NCI-H1105 (cell line): ENCODE results near the gene ACSL6.

Source experiments
- DNase-seq: peaks from one replicate; lab custom pipeline; 2025; lab: John Stamatoyannopoulos, UW

ACSL6 gene, protein sequence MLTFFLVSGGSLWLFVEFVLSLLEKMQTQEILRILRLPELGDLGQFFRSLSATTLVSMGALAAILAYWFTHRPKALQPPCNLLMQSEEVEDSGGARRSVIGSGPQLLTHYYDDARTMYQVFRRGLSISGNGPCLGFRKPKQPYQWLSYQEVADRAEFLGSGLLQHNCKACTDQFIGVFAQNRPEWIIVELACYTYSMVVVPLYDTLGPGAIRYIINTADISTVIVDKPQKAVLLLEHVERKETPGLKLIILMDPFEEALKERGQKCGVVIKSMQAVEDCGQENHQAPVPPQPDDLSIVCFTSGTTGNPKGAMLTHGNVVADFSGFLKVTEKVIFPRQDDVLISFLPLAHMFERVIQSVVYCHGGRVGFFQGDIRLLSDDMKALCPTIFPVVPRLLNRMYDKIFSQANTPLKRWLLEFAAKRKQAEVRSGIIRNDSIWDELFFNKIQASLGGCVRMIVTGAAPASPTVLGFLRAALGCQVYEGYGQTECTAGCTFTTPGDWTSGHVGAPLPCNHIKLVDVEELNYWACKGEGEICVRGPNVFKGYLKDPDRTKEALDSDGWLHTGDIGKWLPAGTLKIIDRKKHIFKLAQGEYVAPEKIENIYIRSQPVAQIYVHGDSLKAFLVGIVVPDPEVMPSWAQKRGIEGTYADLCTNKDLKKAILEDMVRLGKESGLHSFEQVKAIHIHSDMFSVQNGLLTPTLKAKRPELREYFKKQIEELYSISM

DNA sequence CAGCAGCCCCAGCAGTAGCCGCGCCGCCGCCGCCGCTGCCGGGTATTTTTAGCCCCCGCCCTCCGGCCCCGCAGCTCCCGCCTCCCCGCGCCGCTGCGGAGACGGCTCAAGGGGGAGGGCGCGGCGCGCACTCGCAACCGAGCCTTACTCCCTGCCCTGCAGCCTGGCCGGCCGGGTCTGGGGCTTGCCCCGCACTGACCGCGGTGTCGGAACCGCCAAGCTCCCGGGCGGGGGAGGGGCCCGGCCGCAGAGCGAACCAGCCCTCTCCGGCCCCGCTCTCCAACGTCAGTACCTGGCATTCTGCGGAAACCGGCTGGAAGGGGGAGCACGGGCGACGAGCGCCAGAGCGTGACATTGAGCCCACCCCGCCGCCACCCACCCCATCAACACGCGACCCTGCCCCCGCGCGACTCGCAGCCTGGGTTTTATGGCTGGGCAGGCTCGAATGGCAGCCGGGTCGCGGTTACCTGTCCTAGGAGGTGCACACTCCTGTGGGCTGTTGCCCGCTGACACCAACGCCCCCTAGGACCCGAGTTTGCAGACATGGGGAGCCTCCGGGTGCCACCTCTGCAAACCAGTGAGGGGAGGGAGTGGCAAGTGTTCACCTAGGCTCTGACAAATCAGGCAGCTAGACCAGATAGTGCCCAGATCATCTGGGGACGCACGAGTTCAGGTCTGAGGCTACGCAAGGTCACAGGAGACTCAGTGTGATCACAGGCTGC lies at the start of gene ACSL6:
Gene ACSL6 (minus strand): TSS at position 37 of the 722 bp plus-strand sequence. CDS start 105 bp downstream, outside the sequence.
- peak; percentile 21 for DNase-seq

DNA sequence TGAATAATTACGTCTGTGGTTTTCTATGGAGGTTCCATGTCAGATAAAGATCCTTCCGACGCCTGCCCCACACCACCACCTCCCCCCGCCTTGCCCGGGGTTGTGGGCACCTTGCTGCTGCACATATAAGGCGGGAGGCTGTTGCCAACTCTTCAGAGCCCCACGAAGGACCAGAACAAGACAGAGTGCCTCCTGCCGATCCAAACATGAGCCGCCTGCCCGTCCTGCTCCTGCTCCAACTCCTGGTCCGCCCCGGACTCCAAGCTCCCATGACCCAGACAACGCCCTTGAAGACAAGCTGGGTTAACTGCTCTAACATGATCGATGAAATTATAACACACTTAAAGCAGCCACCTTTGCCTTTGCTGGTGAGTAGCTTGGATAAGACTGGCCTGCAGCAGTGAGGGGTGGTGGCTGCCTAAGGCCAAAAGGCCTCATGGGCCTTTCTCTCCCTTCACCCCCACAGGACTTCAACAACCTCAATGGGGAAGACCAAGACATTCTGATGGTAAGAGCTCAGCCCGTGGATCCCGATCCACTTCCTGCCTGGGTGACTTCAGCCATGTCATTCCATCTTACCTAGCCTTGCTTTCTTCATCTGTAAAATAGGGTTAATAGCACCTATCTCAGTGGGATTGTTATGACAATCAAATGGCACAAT lies 49.2 kb upstream of the ACSL6 start, which contains the start of gene IL3:
Gene IL3 (plus strand): TSS at position 155 of the 661 bp plus-strand sequence. CDS start 52 bp downstream, at position 207.
- DNase-seq = no peak

DNA sequence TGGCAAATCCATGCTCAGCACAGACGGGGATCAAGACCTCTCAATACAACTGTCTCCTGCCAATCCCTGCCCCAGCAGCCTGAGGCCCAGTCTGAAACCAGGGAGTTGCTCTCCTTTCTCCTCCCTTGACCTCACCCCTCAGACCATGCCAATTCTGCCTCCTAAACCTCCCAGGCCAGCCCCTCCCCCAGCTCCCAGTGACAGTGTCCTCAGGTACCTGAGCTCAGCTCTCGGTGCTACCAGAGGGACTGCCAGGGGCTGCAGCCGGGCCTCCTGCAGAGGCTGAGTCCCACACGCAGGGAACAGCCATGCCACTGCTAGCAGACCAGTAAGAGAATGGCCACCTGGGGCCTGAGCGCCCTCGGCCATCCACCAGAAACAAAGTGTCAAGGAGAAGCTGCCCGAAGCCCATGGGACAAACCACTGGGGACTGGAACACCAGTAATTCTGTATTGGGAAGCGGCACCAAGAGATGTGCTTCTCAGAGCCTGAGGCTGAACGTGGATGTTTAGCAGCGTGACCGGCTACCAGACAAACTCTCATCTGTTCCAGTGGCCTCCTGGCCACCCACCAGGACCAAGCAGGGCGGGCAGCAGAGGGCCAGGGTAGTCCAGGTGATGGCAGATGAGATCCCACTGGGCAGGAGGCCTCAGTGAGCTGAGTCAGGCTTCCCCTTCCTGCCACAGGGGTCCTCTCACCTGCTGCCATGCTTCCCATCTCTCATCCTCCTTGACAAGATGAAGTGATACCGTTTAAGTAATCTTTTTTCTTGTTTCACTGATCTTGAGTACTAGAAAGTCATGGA lies 48.4 kb upstream of the ACSL6 start:
- DNase-seq = no peak

DNA sequence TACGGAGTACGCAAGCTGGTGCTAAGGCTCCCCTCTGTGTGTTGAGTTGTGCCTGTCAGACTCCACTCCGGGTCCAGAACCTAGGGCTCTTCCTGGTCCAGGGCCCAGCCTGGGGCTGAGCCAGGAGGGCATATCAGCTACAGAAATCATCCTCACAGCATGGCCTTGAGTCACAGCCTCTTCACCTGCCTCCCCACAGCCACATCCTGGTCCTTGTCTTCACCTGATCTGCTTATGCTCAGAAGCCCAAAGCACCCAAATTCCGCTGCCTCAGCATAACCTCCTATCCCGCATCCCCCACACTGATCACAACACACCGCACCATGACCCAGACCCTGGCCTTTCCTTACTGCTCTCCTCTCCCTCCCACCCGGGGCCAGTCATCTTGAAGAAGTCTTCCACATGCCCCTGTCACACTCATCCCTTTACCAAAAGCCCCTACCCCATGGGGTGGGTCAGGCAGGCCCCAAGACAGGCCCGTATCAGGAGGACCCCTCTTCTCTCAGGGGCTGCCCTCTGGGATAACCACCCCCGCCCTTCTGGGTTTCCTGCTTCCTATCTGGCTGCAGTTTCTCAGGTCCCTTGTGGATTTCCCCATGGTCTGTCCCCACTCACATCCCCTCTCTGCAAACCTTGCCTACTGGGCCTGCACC lies 47.7 kb upstream of the ACSL6 start:
- DNase-seq = no peak

DNA sequence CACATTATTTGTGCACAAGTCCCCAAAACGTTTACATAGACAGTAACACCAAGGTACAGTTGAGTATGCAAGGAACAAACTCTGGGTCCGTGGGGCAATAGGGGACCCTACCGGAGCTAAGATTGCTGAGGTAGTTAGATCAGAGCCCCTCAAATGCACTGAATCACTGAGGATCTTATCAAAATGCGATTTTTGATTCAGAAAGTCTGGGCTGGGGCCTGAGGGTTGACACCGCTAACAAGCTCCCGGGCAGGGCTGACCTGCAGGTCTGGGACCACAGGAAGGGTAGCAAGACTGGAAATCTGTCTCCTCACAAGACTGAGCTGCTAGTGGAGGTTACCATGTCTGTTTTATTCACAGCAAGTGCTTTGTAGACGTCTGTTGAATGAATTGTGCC lies 47.2 kb upstream of the ACSL6 start:
- no peak for DNase-seq

DNA sequence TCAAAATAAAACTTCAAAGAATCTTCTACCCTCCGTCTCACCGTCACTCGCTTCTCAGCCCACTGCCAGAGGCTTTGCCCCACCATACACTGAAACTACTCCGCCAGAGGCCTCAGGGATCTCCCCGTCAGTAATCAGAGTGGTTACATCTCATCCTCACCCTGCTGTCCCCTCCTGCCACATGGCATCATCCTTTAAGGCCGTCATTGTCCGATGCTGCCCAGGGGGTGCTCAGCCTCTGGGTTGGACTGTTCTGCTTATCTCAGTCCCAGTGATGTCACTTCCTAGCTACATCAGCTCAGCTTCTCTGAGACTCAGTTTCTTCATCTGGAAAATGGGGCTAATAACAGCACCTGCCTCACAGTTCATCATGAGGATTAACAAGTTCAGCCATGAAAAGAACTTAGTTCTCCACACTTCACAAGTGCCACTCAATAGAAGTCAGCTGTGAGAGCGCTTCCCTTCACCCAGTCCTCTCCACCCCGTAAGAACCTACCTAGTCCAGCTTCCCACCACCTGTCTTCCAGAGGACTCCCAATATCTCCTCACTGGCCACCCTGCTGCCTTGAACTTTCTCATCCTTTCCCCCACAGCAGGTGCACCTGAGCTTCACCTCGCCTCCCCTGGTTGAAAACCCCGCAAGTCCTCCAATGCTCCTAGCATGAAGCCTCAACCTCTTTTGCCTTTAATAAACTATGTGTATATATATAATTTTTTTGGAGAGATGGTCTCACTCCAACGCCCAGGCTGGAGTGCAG lies 46.2 kb upstream of the ACSL6 start:
- no peak for DNase-seq

DNA sequence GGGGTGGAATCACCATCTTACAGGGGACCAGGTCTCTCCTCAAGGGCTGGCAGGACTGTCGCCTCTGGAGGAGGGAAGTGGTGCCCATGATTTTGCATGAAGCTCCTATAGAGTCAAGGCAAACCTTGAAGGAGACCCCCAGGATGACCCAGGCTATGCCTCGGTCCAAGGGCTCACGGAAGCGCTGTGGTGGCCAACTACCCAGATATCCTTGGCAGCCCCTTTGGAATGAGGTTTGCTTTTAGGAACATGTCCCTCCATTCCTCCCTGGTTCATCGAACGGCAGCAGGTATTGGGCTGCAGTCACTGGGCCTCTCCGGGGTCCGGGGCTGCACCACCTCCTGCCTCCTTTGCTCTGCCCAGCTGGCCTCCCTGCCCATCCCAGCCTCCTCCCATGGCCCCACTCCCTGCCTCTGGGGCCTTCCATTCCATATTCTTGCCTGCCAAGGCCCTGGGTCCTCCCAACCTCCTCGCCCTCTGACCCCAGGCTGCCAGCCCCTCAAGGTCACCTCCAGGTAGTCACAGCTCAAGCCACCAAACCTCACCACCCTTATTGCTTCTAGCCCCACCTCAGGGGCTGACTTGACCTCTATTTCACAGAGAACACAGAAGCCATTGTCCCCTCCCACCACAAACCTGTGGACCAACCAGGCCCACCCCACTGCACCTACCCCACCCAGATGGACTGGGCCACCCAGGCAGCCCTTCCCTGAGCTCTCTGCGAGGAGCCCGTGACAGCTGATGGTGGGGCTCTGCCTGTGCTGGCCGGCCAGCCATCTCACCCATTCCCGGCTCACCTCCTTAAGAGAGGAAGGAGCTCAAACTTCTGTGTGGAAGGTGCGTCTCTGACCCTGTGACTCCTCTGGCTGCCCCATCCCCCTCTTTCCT lies 45.4 kb upstream of the ACSL6 start:
- no peak for DNase-seq

DNA sequence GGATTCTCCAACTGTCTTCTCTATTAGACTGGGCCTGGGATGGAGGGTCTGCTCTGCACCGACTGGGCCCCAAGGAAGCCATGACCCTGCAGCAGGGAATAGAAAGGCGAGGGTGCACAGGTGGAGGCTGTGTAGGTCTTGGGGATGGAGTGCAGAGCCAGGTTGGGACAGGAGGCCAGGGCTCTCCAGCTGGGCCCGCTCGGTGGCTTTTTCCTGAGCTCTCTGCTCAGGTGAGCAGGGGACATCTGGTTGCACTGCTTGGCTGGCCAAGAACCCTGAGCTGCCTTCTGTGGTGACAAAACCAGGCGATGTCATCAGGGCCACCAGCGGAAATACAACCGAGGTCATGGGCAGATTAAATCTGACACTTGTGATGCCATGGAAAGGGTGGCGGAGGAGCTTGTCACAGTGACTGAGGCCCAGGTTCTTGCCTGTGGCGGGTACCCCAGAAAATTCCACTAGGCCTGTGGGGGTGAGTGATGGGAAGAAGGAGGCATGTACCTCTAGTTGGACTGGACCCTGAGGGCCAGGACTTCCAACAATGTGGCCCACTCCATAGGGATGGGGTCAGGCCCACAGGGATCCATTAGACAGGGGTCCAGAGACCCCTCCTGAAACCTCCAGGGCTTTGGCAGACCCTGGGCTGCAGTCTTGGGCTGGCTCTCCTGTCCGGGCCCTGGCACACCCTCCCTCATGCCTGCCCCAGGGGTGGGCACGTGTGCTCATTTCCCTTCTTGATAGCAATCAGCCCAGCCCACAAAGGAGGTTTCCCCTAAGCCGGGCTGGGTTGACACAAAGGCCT lies 44.6 kb upstream of the ACSL6 start:
- no peak for DNase-seq

DNA sequence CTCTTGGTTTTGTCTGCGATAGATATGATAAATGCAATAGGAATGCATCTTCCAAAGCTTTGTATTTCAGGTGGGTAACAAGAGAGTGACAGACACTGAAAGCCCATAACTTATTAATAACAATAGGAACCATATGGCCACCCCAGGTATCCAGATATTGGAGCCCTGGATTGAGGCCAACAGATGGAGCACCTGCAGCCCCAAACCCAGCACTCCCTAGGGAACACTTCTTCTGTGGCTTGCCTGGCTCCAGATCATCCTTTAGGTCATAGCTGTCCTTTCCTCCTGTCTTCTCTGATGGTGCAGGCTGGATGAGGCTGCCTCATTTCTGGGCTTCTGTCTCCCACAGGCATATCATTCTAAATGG lies 44.0 kb upstream of the ACSL6 start:
- no peak for DNase-seq

DNA sequence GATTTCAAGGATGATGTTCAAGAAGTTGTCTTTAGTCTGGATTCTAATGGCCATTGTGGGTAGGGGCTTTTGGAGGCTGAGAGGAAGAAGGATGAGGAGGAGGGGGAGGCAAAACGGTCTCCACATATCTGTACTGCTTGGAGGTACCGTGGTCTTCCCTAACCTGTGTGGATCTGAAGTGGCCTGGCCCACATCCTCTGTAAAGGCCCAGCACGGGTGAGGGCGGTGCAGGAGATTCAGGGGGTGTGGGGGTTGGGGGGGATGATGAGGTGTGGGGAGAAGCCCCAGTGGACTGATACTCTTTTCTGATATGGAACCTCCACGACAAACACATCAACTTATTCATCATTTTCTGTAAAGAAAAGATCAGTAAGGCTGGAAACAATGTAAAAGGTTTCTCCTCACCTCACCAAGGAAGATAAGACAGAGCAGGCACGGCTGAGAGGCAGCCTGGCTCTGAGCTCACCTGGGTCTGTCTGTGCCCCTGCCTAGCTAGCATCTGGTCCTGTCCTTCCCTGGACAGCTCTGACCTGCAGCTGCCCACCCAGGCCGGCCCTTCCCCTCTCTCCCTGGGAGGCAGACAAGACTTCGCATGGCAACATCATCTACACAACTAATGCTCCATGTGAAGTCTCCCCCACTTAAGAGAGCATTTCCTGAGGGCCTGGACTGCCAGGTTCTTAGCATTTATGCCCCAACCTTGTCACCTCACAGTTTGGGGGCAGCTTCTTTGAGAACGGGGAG lies 43.4 kb upstream of the ACSL6 start:
- no peak for DNase-seq

DNA sequence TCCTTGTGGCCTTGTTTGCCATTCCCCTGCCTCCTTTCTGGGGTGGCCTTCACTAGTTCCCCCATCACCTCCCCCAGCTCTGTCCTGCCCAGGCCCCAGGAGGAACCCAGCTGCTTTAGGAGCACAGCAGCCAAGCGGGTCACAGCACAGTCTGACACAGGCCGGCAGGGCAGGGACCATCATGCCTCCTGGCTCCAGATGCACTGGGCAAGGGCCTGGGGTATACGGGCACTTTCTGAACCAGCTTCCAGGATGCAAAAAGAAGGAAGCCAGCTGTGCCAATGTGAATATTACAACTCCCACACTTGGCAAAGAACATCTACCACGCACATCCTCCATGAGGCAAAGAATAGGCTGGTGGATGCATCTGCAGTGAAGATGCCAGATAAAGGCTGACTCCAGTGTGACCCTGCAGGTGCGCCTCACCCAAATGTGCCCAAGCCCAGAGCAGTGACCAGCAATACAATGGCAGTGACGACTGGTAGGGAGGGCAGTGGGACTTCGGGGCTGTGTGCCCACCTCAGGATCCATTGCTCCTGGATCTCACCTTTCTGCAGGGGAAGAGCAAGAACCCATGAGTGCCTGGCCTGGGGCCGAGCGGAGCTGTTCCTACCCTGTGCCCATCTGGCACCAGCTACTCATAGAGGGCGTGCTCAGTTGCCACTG lies 42.7 kb upstream of the ACSL6 start:
- no peak for DNase-seq

DNA sequence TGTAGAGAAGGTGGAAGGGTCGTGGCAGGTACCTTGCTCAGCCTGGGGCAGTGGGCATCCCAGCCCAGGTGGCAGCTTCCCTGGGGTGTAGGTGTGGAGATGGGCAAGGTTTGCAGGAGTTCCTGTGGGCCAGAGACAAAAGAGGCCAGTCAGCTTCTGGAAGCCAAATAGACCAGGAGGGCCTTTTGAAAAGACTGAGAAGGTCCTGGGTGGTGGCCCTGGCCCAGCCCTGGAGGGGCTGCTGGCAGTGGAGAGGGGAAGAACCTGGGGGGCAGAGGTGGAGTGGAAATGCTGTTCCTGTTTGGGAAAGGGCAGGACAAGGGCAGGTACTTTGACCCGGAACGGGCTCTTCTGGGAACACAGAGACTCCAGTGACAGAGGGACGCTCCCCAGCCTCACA lies 42.0 kb upstream of the ACSL6 start:
- no peak for DNase-seq

DNA sequence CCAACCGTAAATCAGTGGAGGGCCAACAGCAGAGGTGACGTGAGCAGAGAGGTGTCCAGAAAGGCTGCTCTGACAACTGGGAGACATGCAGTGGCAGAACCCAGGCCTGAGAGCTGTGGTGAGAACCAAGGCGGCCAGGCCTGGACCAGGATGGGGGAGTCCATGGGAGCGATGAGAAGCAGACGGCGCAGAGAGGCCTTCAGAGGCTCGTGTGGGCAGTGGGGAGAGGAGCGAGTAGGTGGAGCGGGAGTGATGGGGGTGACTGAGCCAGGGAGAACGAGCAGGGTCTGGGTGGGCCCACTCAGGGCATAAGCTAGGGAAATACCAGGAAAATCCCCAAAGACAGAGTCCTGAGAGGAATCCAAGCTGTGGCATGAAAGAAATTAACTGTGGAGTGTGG lies 41.1 kb upstream of the ACSL6 start:
- no peak for DNase-seq

DNA sequence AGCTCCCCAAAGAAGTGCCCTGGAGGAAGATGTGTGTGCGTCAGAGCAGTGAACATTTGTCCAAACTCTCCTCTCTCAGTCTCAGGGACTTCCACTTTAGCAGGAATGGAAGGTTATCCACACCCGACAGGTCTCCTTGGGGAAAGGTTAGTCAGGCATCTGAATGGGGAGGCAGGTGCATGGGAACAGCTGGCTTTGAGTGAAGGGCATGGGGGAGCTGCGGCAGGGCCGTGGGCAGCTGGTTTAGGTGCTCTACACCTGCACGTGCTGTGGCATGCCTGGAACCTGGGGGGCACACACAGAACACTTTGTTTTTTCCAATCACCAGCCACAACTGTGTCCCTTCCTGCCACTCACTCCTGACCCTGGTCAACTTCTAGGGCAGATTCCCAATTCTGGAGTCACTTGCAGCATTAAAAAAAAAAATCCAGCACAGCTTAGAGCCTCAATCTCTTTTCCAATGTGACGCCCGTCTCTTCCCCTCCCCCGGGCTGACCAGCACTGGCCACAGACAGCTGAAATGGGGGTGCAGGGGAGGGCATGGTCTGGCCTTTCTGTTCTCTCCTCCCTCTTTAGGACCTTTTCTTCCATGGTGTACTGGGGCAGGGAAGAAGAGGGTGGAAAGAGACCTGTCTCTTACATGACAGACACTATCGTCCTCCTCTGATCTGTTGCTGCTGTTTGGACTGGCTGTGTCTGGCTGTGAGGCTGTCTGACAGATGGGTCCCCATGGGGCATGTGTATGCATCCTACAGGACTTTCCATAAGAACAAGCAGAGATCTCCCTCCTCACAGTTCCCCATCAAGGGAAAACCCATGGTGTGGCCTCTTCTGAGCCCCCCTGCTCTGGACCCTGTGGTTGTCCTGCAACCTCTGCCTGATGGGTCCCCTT lies 39.4 kb upstream of the ACSL6 start:
- DNase-seq = peak; percentile 50

DNA sequence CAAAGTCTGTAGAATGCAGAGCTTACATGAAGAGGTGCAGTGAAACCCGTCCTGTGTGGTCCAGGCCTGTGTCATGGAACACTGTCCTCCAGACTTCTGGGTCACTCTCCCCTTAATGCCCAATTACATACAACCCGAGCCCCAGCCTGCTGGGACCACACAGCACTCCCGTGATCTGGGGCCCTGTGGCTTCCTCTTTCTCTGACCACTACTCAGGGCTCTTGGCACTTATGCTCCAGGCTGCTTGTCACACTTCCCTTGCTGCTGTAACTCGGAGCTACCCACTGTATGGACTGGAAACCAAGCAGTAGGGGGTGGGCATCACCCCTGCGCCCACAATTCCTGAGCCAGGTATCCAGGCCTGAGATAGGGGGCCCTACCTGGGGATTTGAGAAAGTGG lies 38.7 kb upstream of the ACSL6 start:
- no peak for DNase-seq

DNA sequence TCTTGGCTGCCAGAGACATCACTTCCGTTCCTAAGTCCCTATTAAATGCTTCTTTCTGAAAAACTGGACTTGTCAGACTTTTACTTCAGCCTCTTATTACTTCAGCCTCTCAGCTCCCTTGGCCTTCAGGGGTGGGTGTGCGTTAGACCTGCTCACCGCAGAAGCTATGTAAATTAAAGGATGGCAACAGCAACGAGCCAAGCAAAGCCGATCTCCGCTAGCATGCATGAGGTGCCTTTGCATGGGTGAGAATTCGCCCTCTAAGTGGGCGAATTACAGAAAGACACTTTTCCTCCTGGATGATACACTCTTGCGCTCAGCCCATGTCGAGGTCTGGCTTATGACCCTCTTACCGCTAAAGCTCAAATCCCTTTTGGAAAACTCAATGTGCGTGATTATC lies 38.1 kb upstream of the ACSL6 start:
- DNase-seq = no peak
